Smooth muscle cell (in vitro differentiated cells): ENCODE data around the gene TMCO6. TPM values are rescaled to one million over a fixed set of nuclear protein-coding genes. Genes with fewer than 3 reads are reported as not detected.

Source experiments
- DNase-seq: peaks from one replicate; lab custom pipeline; 2025; ENCODE audit not compliant: unreplicated experiment; lab: John Stamatoyannopoulos, UW
- H2AFZ ChIP-seq: fragments of 200-600 bp; sonication (generic); 2 replicates; pipeline ENCODE4 v1.6.0; 2016; ENCODE audit warnings: antibody characterized with exemption, low read depth, mild to moderate bottlenecking
- H3F3A ChIP-seq: fragments of 200-600 bp; sonication (generic); 2 replicates; pipeline ENCODE4 v1.6.0; 2017; ENCODE audit warnings: antibody characterized with exemption, low read depth
- H3K27ac ChIP-seq: fragments of 200-600 bp; sonication (generic); 2 replicates; pipeline ENCODE4 v1.5.1; 2016; ENCODE audit warnings: low read depth, mild to moderate bottlenecking
- H3K27me3 ChIP-seq: fragments of 200-600 bp; sonication (generic); 2 replicates; pipeline ENCODE4 v1.6.1; 2016; ENCODE audit warnings: low read depth, mild to moderate bottlenecking
- H3K36me3 ChIP-seq: fragments of 200-600 bp; sonication (generic); 2 replicates; pipeline ENCODE4 v1.5.1; 2016; ENCODE audit warnings: low read depth
- H3K4me1 ChIP-seq: fragments of 200-600 bp; sonication (generic); 2 replicates; pipeline ENCODE4 v1.5.1; 2016; ENCODE audit warnings: low read depth
- H3K4me2 ChIP-seq: fragments of 200-600 bp; sonication (generic); 2 replicates; pipeline ENCODE4 v1.6.0; 2016; ENCODE audit warnings: mild to moderate bottlenecking
- H3K4me3 ChIP-seq: fragments of 200-600 bp; sonication (generic); 2 replicates; pipeline ENCODE4 v1.5.1; 2016; ENCODE audit warnings: mild to moderate bottlenecking
- H3K79me2 ChIP-seq: fragments of 200-600 bp; sonication (generic); 2 replicates; pipeline ENCODE4 v1.6.0; 2016; ENCODE audit warnings: low read depth, mild to moderate bottlenecking
- H3K9ac ChIP-seq: fragments of 200-600 bp; sonication (generic); 2 replicates; pipeline ENCODE4 v1.6.0; 2016; ENCODE audit warnings: low read depth
- H3K9me3 ChIP-seq: fragments of 200-600 bp; sonication (generic); replicated peaks from 2 replicates; pipeline ENCODE4 v1.5.1; 2016; ENCODE audit warnings: low read depth
- H4K20me1 ChIP-seq: fragments of 200-600 bp; sonication (generic); 2 replicates; pipeline ENCODE4 v1.6.0; 2016; ENCODE audit warnings: low read depth
- CTCF ChIP-seq: fragments of 200-600 bp; sonication (generic); IDR thresholded peaks from 2 replicates; pipeline ENCODE4 v1.5.1; 2017; ENCODE audit warnings: borderline replicate concordance, mild to moderate bottlenecking, antibody characterized with exemption; ENCODE audit not compliant: insufficient read depth, poor library complexity, severe bottlenecking
- WGBS: methylation state at CpG from one replicate; pipeline ENCODE4 v1.1.7; 2016; ENCODE audit warnings: low lambda C conversion rate; 5-methylcytosine and 5-hydroxymethylcytosine counted together
- polyA plus RNA-seq: library from polyadenylated mRNA; unstranded; fragments of >200 nt; fragmentation: Nextera tagmentation; extraction: Ambion mirVana; gene quantifications from 2 replicates; pipeline ENCODE4 v1.2.1, GENCODE V29; 2016
- total RNA-seq: library from RNA; depleted of rRNA; stranded (reverse); fragments of >200 nt; gene quantifications from 2 replicates; pipeline ENCODE4 v1.2.3, GENCODE V29; 2014

The TMCO6 gene
- total and polyA plus RNA-seq, 2 experiments from 2014 or later: 5.9 to 11.4 TPM

- TF ChIP-seq CTCF: no peak
- Histone ChIP-seq H4K20me1 (no peaks in the 10 kb centered on the region), H3F3A (no peaks in the 10 kb centered on the region), H3K79me2 (no peaks in the 10 kb centered on the region), H3K4me3 (no peak overlapping the region), H2AFZ (no peak overlapping the region), H3K27ac (no peak overlapping the region), H3K9me3 (no peaks in the 10 kb centered on the region), H3K4me2 (no peak overlapping the region), H3K4me1 (no peaks in the 10 kb centered on the region), H3K27me3 (no peaks in the 10 kb centered on the region), H3K9ac (no peak overlapping the region), H3K36me3 (no peaks in the 10 kb centered on the region)
- 87% methylated on average over 3 of the region's 3 CpGs for WGBS
- no peak for DNase-seq
Measured at GRCh38 chr5:140605879-140606278, 33.4 kb upstream of the TMCO6 start.

DNA sequence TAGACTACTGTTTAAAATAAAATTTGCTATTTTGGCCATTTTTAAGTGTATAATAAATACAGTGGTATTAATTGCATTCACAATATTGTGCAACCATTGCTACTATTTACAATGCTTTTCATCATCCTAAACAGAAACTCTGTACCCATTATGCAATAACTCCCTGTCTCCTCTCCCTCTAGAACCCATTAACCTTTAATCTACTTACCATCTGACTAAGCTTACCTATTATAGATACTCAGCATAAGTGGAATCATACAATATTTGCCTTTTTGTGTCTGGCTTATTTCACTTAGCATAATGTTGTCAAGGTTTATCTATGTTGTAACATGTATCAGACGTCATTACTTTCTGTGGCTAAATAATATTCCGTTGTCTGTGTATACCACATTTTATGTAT, 32.2 kb upstream of the TMCO6 start:
- Histone ChIP-seq H3K27me3 (no peaks in the 10 kb centered on the region), H3K4me2 (no peak overlapping the region), H4K20me1 (no peaks in the 10 kb centered on the region), H3K4me1 (no peaks in the 10 kb centered on the region), H3K79me2 (no peaks in the 10 kb centered on the region), H3K9me3 (no peaks in the 10 kb centered on the region), H3K36me3 (no peaks in the 10 kb centered on the region), H3K4me3 (no peak overlapping the region), H3K9ac (no peak overlapping the region), H3F3A (no peaks in the 10 kb centered on the region), H2AFZ (no peak overlapping the region), H3K27ac (no peak overlapping the region)
- no peak for TF ChIP-seq CTCF
- DNase-seq: no peak
- 86% methylated on average over 2 of the region's 2 CpGs for WGBS

DNA sequence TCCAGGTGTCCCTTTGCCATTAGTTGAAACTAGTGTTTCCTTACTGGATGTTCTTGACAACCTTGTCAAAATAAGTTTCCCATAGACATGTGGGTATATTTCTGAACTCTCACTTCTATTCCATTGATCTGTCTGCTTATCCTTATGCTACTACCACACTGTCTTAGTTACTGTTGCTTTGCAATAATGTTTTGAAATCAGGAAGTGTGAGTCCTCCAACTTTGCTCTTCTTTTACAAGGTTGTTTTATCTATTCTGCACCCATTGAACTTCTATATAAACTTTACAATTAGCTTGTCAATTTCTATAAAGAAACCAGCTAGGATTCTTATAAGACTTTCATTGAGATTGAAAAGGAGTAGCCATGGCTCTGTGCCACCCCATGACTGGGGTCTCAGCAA, 30.5 kb upstream of the TMCO6 start:
- DNase-seq: no peak
- Histone ChIP-seq H3K79me2 (no peaks in the 10 kb centered on the region), H3K9me3 (no peaks in the 10 kb centered on the region), H3K4me1 (no peaks in the 10 kb centered on the region), H2AFZ (no peak overlapping the region), H3K9ac (no peak overlapping the region), H3K4me3 (no peak overlapping the region), H3K36me3 (no peaks in the 10 kb centered on the region), H3K4me2 (no peak overlapping the region), H4K20me1 (no peaks in the 10 kb centered on the region), H3F3A (no peaks in the 10 kb centered on the region), H3K27ac (no peak overlapping the region), H3K27me3 (no peaks in the 10 kb centered on the region)
- no peak for TF ChIP-seq CTCF

GRCh38 chr5:140609126-140609525, 30.1 kb upstream of the TMCO6 start:
- H3K4me2 ChIP-seq: no peak overlapping the region
- WGBS: 84% methylated on average over 4 of the region's 4 CpGs
- H3K4me3 ChIP-seq: no peak overlapping the region
- no peaks in the 10 kb centered on the region for H3K79me2 ChIP-seq
- H3K9ac ChIP-seq: no peak overlapping the region
- no peak overlapping the region for H3K27ac ChIP-seq
- H3F3A ChIP-seq: no peaks in the 10 kb centered on the region
- H3K36me3 ChIP-seq: no peaks in the 10 kb centered on the region
- DNase-seq: no peak
- H3K9me3 ChIP-seq: no peaks in the 10 kb centered on the region
- H3K27me3 ChIP-seq: no peaks in the 10 kb centered on the region
- no peaks in the 10 kb centered on the region for H3K4me1 ChIP-seq
- no peaks in the 10 kb centered on the region for H4K20me1 ChIP-seq
- no peak overlapping the region for H2AFZ ChIP-seq
- no peak for TF ChIP-seq CTCF
